ENCODE data around the gene UBL7.

- TF ChIP-seq POLR2AphosphoS5 (IDR thresholded peaks at IDR 0.05; ENCODE audit: low read depth, low read length) (no peak), REST (IDR thresholded peaks at IDR 0.05; ENCODE audit: insufficient read depth in 1 of 2, low read depth in 2 of 2, low read length in 2 of 2) (no peak), SIN3A (IDR thresholded peaks at IDR 0.05; ENCODE audit: borderline replicate concordance, insufficient read depth, low read length) (no peak), TAF1 (IDR thresholded peaks at IDR 0.05; ENCODE audit: borderline replicate concordance, insufficient read depth, low read length) (no peak)
Observed at GRCh38 chr15:74443100-74443909, 17.7 kb downstream of the UBL7 start.
